Fibroblast of skin of left biceps (primary cell): Measurements from ENCODE around the gene AKAP12.
"Not testable (repeated sequence)": the region's sequence is repeated elsewhere in the genome, so short reads cannot be mapped to it uniquely, and the experiment has no call there.

ENCODE experiments used
- DNase-seq, 2 experiments: peaks; one replicate each; pipeline ENCODE4 v3.0.0-alpha.2; 2013; ENCODE audit warnings: low read depth in 2 of 2

The AKAP12 gene

DNA sequence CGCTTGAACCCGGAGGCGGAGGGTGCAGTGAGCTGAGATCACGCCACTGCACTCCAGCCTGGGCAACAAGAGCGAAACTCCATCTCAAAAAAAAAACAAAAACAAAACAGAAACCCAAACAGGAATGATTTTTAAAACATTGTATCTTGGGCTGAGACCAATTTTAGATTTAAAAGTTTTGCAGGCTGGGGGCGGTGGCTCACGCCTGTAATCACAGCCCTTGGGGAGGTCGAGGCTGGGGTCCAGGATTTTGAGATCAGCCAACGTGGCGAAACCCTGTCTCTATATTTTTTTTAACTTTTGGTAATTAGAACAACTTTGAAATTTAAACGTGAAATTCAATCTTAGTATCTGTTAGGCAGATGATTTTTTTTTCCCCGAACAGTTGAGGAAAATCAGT, 70.5 kb downstream of the AKAP12 start:
- DNase-seq: no peak

DNA sequence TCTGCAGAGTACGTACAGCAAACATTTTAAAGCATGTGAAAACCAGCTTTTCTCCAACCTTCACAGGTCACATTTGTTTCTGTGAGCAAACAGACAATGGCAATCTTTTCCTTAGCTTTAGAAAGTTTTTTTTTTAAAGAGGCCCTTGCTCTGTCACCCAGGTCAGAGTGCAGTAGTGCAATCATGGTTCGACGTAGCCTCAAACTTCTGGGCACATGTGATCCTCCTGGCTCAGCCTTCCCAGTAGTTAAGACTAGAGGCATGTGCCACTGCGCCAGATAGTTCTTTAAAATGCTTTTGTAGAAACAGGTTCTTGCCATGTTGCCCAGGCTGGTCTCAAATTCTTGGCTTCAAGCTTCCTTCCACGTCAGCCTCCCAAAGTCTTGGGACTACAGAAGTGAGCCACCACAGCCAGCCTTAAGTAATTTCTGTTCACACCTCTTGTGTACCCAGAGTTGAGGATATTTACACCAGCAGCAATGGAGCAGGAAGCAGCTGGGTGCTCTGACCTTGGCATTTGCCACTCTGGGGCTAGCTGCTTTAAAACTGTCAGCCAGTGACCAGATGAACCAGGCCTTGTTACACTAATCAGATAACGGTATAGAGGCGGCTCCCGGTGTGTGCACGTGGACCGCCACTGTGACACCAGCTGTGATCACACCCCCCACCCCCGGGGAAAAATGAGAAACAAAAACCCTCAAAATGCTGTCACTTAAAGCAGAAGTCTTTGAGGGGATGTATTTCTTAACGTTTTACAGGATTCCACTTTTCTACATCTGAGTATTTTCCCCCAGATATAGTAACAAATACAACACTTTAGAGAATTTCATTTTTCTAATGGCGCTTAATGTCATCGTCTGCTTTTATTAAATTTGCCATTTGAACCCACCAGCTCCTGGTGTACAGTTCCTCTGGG, 71.3 kb downstream of the AKAP12 start:
- no peak for DNase-seq

DNA sequence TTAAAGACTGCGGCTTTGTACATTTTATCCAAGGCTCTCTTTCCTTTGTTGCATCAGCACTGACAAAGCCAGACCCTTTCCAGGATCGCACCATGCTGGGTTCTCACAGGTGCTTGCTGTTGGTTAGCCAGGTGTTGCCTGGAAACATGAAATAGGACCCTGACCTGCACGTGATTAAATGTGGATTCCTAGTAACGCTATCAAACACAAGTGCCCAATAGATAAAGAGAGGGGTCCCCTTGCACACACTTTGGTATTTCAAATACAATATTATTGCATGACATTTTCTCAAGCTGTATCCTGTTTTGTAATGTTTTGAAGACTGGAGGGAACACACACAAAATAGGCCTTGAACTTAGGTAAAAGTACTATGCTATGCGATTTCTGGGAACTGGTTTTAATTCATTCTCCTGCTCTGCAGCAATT, 73.3 kb downstream of the AKAP12 start:
- DNase-seq: no peak

DNA sequence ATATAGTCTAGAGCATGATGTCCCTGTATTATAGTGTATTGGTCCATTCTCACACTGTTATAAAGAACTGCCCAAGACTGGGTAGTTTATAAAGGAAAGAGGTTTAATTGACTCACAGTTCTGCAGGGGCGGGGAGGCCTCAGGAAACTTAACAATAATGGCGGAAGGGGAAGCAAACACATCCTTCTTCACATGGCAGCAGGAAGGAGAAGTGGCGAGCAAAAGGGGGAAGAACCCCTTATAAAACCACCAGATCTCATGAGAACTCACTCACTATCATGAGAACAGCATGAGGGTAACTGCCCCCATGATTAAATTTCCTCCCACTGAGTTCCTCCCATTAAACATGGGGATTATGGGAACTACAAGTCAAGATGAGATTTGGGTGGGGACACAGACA, 75.9 kb downstream of the AKAP12 start:
- not testable (repeated sequence) for DNase-seq

DNA sequence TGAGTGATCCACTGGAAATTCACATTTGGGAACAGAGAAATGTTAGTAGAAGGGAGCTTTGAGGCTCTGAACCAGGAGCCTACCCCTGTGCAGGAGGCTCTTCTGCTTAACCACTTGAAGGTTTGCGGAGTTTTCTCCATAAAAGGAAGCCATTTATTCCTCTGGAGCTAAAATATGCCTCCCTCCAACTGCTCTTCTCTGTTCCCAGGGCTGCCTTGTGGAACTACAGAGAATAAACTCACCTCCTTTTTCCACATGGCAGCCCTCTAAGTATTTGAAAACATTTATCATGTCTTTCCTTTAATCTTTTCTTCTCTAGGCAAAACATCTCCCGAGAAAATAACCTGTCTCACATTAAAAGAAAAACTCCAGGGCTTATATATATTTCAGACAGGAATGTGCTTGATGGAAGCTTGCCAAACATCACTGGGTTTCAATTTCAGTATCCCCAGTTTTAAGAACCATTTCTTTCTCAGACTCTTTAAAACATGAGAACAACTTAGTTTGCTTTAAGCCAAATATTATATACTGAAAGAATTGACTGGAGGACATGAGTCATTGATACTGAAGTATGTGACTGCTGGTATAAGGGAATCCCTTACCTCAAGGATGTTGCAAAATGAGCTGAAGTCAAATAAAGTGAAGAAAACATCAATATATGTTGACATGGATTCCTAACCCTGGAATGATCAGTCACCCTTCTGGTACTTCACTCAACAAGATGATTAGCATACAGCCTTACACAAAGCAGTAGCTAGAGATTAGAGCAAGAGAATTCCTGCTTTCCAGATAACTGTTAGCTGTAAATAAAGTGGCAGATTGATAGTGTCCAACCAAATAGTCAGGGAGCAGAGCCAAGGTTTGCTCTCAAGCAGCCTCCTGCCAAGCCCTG, 77.6 kb downstream of the AKAP12 start:
- DNase-seq: peak; percentile 80 to 82

DNA sequence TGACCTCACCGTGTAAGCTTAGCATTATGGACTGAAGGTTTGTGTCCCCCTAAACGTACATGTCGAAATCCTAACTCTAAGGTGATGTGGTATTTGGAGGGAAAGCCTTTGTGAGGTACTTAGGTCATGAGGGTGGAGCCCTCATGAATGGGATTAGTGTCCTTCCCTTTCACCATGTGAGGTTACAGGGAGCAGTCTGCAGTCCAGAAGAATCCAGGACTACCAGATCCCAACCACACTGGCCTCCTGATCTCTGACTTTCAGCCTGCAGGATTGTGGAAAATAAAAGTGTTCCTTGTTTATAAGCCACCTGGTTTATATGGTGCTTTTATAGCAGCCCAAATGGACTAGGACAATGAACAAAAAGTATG, 78.2 kb downstream of the AKAP12 start:
- DNase-seq: no peak

DNA sequence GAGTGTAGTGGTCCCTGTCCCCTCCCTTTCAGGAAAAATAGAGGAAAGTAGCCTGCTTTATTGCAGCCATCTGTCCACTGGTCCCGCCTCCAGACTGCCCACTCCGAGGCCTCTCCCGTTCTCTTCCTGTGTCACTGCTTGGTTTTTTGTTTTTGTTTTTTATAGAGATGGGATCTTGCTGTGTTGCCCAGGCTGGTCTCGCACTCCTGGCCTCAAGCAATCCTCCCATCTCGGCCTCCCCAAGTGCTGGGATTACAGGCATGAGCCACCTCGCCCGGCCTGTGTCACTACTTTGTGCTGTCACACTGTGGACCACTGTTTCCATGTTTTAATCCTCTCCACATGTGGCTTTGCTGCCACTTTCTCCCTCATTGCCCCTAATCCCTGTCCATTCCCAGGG, 80.4 kb downstream of the AKAP12 start:
- DNase-seq: no peak

DNA sequence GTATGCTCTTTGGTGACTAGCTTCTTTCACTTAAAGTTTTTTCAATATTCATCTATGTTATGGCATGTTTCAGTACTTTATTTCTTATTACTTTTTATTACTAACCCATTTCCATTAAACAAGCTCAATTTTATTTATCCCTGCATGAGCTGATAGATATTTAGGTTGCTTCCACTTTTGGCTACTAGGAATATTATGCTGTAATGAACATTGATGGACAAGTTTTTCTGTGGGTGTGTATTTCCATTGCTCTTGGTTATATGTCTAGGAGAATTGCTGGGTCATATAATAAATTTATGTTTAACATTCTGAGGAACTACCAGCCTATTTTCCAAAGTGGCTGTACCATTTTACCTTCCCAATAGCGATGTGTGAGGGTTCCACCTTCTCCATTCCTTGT, 81.7 kb downstream of the AKAP12 start:
- no peak for DNase-seq

DNA sequence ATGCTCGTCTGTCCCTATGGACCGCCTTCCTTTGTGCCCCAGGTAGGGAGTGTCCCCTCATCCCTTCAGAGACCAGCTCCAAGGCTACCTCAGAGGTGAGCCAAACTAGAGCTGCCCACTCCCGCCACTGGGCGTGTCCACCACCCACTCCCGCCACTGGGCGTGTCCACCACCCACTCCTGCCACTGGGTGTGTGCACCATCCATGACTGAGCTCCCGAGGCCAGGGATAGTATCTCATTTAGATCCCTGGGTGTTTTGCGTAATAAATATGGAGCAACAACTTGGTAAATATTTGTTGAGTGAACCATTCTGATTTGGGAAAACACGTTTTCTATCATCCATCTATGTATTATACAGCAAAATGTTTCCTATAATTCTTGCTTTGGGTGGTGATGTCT, 82.8 kb downstream of the AKAP12 start:
- DNase-seq: no peak

DNA sequence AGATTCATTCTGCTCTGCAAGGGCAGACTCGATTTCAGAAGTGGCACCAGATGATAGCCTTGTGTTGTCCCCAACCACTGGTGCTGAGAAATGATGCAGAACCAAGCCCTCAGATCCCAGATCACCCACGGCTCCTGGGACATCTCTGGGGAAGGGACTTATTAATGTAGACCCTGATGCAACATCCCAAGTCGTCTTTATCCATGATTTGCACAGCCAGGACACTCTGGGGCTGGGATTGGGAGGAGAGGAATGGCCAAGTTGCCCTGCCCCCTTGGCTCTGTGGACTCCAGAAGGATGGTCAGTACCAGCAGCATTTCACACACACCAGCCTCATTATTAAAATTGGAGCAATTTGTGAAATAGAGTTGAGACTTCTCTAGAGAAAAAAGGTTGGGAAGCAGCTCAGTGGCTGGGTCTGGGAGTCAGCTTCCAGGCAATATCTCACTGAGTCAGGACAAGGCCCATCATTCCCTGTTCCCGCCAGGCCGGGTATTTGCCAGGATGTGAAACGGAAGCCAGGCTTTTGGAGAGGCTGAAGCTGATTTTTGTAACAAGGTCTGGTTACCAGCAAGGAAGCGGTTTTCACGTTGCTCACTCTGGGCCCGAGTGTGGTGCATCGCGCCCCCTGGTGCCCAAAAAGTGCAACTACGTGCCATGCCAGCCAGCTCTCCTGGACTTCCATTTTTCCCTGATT, 84.2 kb downstream of the AKAP12 start:
- peak; percentile 77 to 81 for DNase-seq

DNA sequence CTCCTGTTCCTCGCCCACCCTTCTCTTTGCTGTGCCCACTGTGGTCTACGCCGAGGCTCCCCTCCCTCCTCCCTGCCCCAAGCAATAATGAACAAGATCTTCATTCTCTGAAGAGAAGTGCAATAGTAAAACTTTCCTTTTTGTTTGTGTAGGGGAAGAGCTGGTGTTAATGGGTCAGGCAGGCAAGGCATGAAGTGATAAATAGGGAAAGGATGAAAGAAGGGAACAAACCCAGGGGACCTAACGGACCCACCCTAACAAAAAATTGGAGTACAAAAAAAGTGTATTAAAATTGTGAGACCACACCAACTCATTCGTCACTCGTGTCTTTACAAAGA, 84.7 kb downstream of the AKAP12 start:
- no peak for DNase-seq

DNA sequence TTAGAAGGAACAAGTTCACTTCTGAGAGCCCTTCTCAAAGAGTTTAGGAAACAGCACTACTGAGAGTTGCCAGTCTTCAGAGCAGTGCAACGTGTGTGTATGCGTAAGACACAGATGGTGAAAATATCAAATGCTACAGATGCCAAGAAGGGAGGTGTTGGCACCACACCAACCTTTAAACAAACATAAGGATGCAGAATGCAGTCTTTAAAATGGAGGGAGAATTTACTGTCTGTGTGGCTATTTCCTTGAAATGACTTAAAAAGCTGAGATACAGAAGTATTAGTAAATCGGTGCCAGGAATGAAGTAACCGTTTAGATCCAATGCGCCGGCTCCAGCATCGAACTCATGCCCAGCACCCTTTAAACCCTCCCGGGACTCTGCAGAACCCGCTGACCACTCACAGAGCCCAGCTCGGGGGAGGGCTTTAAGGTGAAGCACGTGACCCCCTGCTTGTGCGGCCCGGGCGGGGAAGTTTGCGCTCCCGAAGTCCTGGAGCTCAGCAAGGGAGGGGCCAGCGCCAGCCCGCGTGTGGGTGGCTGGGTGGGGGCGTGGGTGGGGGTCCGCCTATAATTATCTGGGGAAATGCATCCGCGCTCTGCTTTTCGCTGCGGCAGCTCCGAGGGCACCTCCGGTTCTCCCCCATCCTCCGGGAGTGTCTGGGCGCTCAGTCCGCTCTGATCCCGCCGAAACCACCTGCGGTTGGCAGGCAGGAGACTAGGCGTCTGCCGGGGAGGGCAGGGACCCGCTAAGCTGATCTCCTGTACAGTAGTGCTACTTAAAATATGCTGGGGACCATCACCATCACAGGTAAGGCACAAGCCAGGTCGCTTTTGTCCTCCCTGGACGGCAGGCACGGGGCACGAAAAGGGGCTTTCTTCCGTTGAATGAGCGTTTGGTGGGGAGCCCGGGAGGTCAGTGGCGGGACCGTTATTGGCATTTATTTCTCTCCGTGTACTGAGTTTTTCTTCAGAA, 85.6 kb downstream of the AKAP12 start:
- DNase-seq: no peak

DNA sequence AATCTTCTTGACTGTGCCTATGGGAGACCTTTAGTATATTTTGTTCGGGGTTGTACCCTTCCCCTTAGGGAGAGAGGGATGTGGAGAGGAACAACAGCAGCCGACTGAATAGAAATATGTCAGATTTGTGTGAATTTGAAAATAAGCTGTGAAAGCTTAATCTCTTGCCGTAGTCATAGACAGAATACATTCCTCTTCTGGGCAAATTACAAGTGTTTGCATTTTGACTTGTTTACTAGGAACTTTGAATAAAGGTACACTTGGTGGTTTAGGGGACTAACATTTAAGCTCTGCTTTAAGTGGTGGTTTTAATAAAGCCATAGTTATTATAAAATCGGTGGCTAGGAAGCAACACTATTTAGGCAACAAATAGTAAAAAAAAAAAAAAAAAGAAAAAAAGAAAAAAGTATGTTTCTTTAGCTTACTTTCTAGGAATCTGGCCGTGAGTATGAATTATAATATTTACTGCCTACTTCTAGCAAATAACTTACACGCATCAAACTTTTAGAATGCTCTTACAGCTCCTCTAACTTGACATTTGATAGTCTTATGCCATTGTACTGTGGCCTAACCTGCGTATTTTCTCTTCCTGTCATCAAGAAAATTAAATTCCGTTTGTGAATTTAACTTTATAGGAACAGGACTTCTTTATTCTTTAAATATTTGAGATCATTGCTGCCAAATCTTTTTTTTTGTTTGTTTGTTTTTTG, 86.5 kb downstream of the AKAP12 start:
- no peak for DNase-seq

DNA sequence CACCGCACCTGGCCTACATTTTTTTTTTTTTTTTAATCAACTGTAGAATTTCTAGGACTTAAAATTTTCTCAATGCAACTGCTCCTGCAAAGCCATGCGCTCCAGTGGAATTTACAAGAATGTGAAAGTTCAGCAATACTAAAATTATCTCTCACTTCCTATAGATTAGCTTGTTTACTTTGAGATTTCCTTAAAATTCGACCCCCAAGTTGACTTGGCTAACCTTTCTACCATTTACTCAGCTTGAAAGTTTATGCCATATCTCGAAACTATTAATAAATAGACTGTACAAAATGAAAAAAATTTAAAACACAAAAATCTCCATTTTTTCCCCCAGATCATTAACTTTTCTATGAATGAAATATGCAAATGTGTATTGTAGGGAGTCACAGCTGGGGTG, 87.3 kb downstream of the AKAP12 start:
- DNase-seq: no peak

DNA sequence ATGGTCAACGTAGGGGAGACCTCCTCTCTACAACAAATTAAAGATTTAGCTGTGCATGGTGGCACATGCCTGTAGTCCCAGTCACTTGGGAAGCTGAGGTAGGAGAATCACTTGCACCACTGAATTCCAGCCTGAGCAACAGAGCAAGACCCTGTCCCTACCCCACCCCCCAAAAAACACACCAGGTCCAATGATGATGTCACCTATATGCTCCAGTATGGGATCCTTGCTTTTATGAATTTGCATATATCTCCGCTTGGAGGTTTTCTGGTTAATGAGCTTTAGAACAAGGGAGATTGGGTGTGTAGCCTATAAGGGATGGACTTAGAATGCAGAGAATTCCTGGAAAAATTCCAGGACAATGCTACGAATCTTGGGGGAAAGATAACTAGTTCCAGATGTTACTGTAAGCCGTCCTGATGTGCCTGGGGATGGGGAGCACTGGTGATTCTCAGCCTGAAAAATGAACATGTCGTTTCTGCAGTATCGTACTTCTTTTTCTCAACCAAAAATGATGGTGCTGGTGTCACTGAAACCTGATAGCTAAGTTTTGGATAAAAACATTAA, 90.4 kb downstream of the AKAP12 start:
- peak; percentile 97 for DNase-seq

DNA sequence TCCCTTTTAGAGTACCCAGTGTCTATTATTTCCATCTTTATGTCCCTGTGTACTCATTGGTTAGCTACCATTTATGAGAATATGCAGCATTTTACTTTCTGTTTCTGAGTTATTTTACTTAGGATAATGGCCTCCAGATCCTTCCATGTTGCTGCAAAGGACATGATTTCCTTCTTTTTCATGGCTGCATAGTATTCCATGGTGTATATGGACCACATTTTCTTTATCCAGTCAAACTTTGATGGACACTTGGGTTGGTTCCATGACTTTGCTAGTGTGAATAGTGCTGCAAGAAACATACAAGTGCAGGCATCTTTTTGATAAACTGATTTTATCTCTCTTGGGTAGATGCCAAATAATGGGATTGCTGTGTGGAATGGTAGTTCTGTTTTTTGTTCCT, 96.2 kb downstream of the AKAP12 start:
- no peak for DNase-seq

DNA sequence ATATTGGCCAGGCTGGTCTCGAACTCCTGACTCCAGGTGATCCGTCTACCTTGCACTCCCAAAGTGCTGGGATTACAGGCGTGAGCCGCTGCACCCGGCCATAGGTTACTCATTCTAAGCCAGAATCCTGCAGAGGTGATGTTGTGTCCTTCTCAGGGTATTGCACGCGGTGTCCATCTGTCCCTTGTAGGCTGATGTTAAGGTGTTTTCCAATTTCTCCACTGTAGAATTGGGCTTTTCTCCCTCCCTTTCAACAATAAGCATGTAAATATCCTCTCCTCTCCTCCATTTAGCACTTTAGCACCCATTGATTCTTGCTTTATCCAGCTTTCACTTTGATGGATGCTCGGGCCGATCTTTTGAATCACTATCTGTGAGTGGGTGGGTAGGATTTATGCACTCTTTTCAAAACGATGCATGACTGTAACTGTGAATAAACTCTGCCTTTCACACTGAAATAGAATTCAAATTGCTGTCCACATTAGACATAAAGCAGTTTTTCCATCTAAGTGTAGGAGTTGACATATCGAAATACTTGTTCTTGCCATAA, 99.0 kb downstream of the AKAP12 start:
- DNase-seq: no peak

DNA sequence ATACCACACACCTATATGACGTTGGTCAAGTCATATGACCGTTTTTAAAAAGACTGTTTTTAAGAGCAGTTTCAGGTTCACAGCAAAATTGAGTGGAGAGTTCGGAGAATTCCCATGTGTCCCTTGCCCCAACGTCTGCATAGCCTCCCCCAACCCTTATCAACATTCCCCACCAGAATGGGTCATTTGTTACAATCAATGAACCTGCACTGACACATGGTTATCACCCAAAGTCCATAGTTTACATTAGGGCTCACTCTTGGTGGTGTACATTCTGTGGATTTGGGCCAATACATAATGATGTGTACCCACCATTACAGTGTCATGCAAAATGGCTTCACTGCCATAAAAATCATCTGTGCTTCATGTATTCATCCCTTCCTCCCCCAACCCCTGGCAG, 99.6 kb downstream of the AKAP12 start:
- DNase-seq: no peak

DNA sequence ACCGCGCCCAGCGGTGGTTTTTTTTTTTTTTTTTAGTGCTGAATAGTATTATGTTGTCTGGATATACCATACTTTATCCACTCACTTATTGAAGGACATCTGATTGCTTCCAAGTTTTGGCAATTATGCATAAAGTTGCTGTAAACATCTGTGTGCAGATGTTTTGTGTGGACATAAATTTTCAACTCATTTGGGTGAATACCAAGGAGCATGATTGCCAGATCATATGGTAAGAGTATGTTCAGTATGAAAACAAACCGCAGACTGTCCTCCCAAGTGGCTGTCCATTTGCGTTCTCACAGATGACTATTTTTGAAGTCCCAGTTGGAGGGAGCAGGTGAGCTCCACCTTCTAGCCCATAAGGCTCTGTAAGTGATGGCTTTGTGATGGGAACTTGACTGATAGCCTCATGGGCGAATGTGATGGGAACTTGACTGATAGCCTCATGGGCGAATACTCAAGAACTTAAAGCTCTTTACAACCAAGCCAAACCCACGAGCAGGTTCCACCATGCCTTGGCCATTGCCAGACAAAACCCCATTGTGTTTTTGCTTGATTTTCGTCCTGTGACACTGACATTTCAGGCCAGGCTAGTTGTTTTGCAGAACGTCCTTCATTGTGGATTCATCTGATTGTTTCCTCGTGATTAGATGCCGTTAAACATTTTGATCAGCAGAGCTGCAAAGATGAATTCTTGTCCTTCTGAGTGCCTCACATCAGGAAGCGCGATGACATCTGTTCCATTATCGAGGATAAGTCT, 100.6 kb downstream of the AKAP12 start:
- DNase-seq: no peak
